Astrocyte (in vitro differentiated cells and primary cell): Measurements from ENCODE around the gene CD9. TPM values are rescaled to one million over a fixed set of nuclear protein-coding genes. Genes with fewer than 3 reads are reported as not detected.

Experiments used
- DNase-seq: peaks from one replicate; pipeline ENCODE4 v3.0.0-alpha.2; 2010; ENCODE audit warnings: low read depth
- FAIRE-seq: peaks from 2 replicates; lab custom pipeline; 2011; peaks lifted over from hg19 to GRCh38; lab: Jason Lieb, UNC
- H2AFZ ChIP-seq: 2 replicates; pipeline ENCODE4 v1.6.0; 2012; ENCODE audit warnings: low read depth, low read length, inconsistent platforms
- H3K27ac ChIP-seq: 2 replicates; pipeline ENCODE4 v1.5.1; 2011; ENCODE audit warnings: low read depth, low read length, inconsistent platforms
- H3K27me3 ChIP-seq: 2 replicates; pipeline ENCODE4 v1.6.0; 2011; ENCODE audit warnings: low read length, inconsistent platforms; ENCODE audit not compliant: insufficient read depth
- H3K36me3 ChIP-seq: 2 replicates; pipeline ENCODE4 v1.5.1; 2011; ENCODE audit warnings: low read length, inconsistent platforms; ENCODE audit not compliant: insufficient read depth
- H3K4me1 ChIP-seq: 2 replicates; pipeline ENCODE4 v1.5.1; 2011; ENCODE audit warnings: low read length, inconsistent platforms; ENCODE audit not compliant: insufficient read depth
- H3K4me2 ChIP-seq: 2 replicates; pipeline ENCODE4 v1.6.0; 2012; ENCODE audit warnings: low read length, inconsistent platforms
- H3K4me3 ChIP-seq: 2 replicates; pipeline ENCODE4 v1.5.1; 2011; ENCODE audit warnings: low read depth, mild to moderate bottlenecking, low read length, inconsistent platforms; ENCODE audit not compliant: insufficient read depth
- H3K79me2 ChIP-seq: 2 replicates; pipeline ENCODE4 v1.6.0; 2012; ENCODE audit warnings: mild to moderate bottlenecking, low read length, inconsistent platforms; ENCODE audit not compliant: insufficient read depth
- H3K9ac ChIP-seq: 2 replicates; pipeline ENCODE4 v1.6.0; 2012; ENCODE audit warnings: mild to moderate bottlenecking, low read length, inconsistent platforms
- H3K9me3 ChIP-seq: 2 replicates; pipeline ENCODE4 v1.5.1; 2012; ENCODE audit warnings: low read depth, mild to moderate bottlenecking, low read length, inconsistent platforms; ENCODE audit not compliant: insufficient read depth
- H4K20me1 ChIP-seq: 2 replicates; pipeline ENCODE4 v1.6.0; 2012; ENCODE audit warnings: low read length, inconsistent platforms; ENCODE audit not compliant: insufficient read depth
- H3K27ac Mint-ChIP-seq: one replicate; pipeline ENCODE4 v1.8.0; 2021; ENCODE audit warnings: mild to moderate bottlenecking, mixed read lengths; ENCODE audit not compliant: unreplicated experiment
- H3K27me3 Mint-ChIP-seq: one replicate; pipeline ENCODE4 v1.8.0; 2021; ENCODE audit warnings: low read depth, mixed read lengths; ENCODE audit not compliant: unreplicated experiment
- H3K36me3 Mint-ChIP-seq: one replicate; pipeline ENCODE4 v1.8.0; 2021; ENCODE audit warnings: low read depth, mixed read lengths; ENCODE audit not compliant: unreplicated experiment
- H3K4me1 Mint-ChIP-seq: one replicate; pipeline ENCODE4 v1.8.0; 2021; ENCODE audit warnings: low read depth, mixed read lengths; ENCODE audit not compliant: unreplicated experiment
- H3K4me3 Mint-ChIP-seq: one replicate; pipeline ENCODE4 v1.8.0; 2021; ENCODE audit warnings: mild to moderate bottlenecking, moderate library complexity, mixed read lengths; ENCODE audit not compliant: unreplicated experiment
- H3K9me3 Mint-ChIP-seq: one replicate; pipeline ENCODE4 v1.8.0; 2021; ENCODE audit warnings: mild to moderate bottlenecking, mixed read lengths; ENCODE audit not compliant: unreplicated experiment
- CTCF ChIP-seq: IDR thresholded peaks from 2 replicates; pipeline ENCODE4 v1.5.1; 2011; ENCODE audit warnings: low read depth, mild to moderate bottlenecking, inconsistent platforms, low read length, moderate library complexity; ENCODE audit not compliant: insufficient read depth
- EZH2 ChIP-seq: IDR thresholded peaks from 2 replicates; pipeline ENCODE4 v1.6.1; 2012; ENCODE audit warnings: mild to moderate bottlenecking, low read length, inconsistent platforms; ENCODE audit not compliant: insufficient read depth
- total RNA-seq: library from RNA; stranded (reverse); gene quantifications from 2 replicates; pipeline ENCODE4 v1.2.1, GENCODE V29; 2021

CD9 gene
- total RNA-seq, 1 donor from 2014 or later = 52.2 TPM

DNA sequence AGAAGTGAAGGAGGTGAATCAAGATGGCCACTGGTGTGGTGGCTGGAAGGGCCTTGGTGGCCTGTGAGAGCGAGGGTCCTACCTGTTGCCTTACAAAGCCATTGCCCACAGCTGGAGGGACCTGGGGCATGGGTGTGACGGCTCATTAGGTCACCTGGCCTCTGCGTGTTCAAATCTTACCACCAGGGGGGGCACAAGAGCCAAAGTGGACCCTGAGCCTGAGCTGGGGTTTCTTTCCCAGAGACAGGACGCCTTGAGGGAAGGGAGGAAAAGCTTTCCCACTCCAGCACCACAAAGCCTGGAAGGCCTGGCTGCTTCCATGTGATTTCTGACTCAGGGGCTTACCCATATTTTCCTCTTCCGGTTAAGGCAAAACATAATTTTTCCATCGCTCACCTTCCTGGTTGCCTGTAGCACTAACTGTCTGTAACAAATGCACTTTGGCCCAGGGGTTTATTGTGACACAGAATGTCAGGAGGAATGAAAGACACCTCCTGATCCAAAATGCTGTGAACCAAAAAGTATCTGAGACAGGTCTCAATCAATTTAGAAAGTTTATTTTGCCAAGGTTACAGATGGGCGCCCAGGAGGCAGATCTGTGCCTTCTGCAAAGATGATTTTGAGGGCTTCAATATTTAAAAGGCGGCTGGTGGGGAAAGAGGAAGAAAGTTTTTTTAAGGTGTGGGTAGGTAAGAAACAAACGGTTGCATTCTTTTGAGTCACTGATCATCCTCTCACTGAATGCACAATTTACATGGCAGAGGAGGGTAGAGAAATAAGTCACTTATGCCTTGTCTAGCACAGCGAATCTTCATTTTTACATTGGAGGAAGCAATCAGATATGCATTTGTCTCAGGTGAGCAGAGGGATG lies 4.3 kb upstream of the CD9 start:
- Histone ChIP-seq H2AFZ (peak overlapping the region; percentile 26), H3K27ac (no peak overlapping the region), H4K20me1 (no peaks in the 10 kb centered on the region), H3K9me3 (no peaks in the 10 kb centered on the region), H3K36me3 (no peaks in the 10 kb centered on the region), H3K4me2 (peak overlapping the region; percentile 11), H3K9ac (no peak overlapping the region), H3K4me1 (peaks cover 14% of the 10 kb centered on the region), H3K27me3 (no peaks in the 10 kb centered on the region), H3K79me2 (peaks cover 2% of the 10 kb centered on the region), H3K4me3 (no peak overlapping the region)
- Mint-ChIP-seq H3K36me3 (no peaks in the 10 kb centered on the region), H3K4me3 (peak overlapping the region; percentile 18), H3K27ac (peak overlapping the region; percentile 72), H3K4me1 (peaks cover 14% of the 10 kb centered on the region), H3K27me3 (peaks cover 7% of the 10 kb centered on the region), H3K9me3 (no peaks in the 10 kb centered on the region)
- no peak for FAIRE-seq
- DNase-seq = peak; percentile 74
- TF ChIP-seq CTCF (peak; percentile 89), EZH2 (no peak)

DNA sequence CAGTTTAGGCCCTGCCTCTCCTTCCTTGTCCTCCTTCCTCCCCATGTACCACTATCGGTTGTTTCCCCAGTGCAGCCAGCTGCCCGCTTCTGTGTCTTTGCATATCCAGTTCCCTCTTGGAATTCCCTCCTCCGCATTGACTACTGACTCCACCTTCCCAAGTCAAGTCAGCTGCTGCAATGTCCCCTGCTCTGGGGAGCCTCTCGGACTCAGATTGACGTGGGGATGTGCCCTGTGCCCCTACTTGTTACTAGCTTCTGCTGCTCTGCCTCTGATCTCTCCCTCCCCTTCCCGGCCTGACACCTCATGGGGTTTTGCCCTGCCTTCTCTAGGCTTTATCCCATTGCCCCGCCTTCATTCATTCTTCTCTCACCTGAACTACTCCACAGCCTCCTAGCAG lies 2.1 kb upstream of the CD9 start:
- no peak for FAIRE-seq

More for the DNA sequence above, 2.1 kb upstream of the CD9 start:
- Histone ChIP-seq H3K36me3 (no peaks in the 10 kb centered on the region), H3K27me3 (no peaks in the 10 kb centered on the region), H3K27ac (no peak overlapping the region), H4K20me1 (peaks cover 19% of the 10 kb centered on the region), H2AFZ (no peak overlapping the region), H3K9ac (no peak overlapping the region), H3K4me3 (no peak overlapping the region), H3K79me2 (peaks cover 16% of the 10 kb centered on the region), H3K9me3 (no peaks in the 10 kb centered on the region), H3K4me2 (no peak overlapping the region), H3K4me1 (peaks cover 21% of the 10 kb centered on the region)
- TF ChIP-seq EZH2 (no peak), CTCF (no peak)
- no peak overlapping the region for H3K27ac Mint-ChIP-seq
- H3K4me1 Mint-ChIP-seq = peaks cover 16% of the 10 kb centered on the region
- DNase-seq = no peak
- H3K9me3 Mint-ChIP-seq = no peaks in the 10 kb centered on the region
- H3K4me3 Mint-ChIP-seq = no peak overlapping the region
- no peaks in the 10 kb centered on the region for H3K36me3 Mint-ChIP-seq
- H3K27me3 Mint-ChIP-seq = peaks cover 5% of the 10 kb centered on the region
